Measurements from ENCODE around the gene SAFB2.

Gene SAFB2

DNA sequence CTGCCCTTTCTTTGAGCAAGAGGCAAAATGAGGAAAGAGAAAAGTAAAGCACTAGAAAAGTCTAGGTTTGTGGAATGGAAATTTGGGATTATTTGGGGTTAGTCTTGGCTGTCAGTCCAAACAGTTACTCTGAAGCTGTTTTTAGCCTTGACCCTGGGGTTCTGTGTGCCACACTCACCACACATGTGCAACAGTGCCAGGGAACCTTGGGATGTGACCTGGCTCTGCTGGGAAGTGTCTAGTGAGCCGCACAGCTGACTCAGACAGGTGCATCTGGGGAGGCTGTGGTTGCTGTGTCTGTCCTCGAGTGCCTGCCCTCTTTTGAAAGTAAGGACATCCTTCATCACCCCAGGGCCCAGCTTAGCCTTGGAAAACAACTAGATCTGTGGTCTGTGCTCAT lies 41.9 kb upstream of the SAFB2 start:
- Histone ChIP-seq H3K4me2 (ENCODE audit: low read length) (no peak overlapping the region), H3K27me3 (ENCODE audit: insufficient read depth, low read length) (no peaks in the 10 kb centered on the region)

DNA sequence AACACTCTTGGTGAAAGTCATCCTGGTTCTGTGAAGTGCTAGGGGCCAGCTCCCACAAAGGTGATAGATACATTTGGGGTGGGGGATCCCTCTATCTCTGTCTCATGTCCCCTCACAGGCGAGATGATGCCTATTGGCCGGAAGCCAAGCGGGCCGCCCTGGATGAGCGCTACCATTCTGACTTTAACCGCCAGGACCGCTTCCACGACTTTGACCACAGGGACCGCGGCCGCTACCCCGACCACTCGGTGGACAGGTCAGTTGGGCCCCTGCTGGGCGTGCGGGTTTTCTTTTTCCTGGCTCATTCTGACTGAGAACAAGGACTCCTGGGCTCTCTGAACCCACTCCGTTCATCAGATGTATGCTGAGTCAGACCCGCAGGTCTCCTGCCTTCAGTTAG lies 41.3 kb upstream of the SAFB2 start:
- H2AFZ ChIP-seq (ENCODE audit: low read length): no peak overlapping the region
- no peaks in the 10 kb centered on the region for H4K20me1 ChIP-seq (ENCODE audit: insufficient read depth, low read length)
- no peak overlapping the region for H3K27ac ChIP-seq (ENCODE audit: low read depth, low read length, poor library complexity, severe bottlenecking)
- H3K9me2 ChIP-seq (ENCODE audit: low read depth, low read length): no peaks in the 10 kb centered on the region
- H3K9ac ChIP-seq (ENCODE audit: low read length): no peak overlapping the region
- no peaks in the 10 kb centered on the region for H3F3A ChIP-seq (ENCODE audit: insufficient read depth, low read length)
- no peaks in the 10 kb centered on the region for H3K27me3 ChIP-seq (ENCODE audit: insufficient read depth, low read length)
- H3K79me2 ChIP-seq (ENCODE audit: insufficient read depth, low read length): no peaks in the 10 kb centered on the region
- H3K9me3 ChIP-seq (ENCODE audit: low read length): no peaks in the 10 kb centered on the region
- no peaks in the 10 kb centered on the region for H3K4me1 ChIP-seq (ENCODE audit: insufficient read depth, low read length, severe bottlenecking)
- H3K4me3 ChIP-seq (ENCODE audit: low read depth, low read length, poor library complexity, severe bottlenecking): no peak overlapping the region
- H3K4me2 ChIP-seq (ENCODE audit: low read length): no peak overlapping the region
- TF ChIP-seq CTCF (IDR thresholded peaks at IDR 0.05; ENCODE audit: low read length) (no peak), EZH2 (IDR thresholded peaks at IDR 0.05; ENCODE audit: borderline replicate concordance, low read length) (no peak)
- H3K36me3 ChIP-seq (ENCODE audit: insufficient read depth, low read length): peaks cover 94% of the 10 kb centered on the region

More for the DNA sequence above, 41.9 kb upstream of the SAFB2 start:
- Histone ChIP-seq H3K4me1 (ENCODE audit: insufficient read depth, low read length, severe bottlenecking) (no peaks in the 10 kb centered on the region), H3K36me3 (ENCODE audit: insufficient read depth, low read length) (peaks cover 94% of the 10 kb centered on the region), H3K9me2 (ENCODE audit: low read depth, low read length) (no peaks in the 10 kb centered on the region), H3K9me3 (ENCODE audit: low read length) (no peaks in the 10 kb centered on the region), H3F3A (ENCODE audit: insufficient read depth, low read length) (no peaks in the 10 kb centered on the region), H3K79me2 (ENCODE audit: insufficient read depth, low read length) (no peaks in the 10 kb centered on the region), H3K4me3 (ENCODE audit: low read depth, low read length, poor library complexity, severe bottlenecking) (no peak overlapping the region), H4K20me1 (ENCODE audit: insufficient read depth, low read length) (no peaks in the 10 kb centered on the region), H2AFZ (ENCODE audit: low read length) (no peak overlapping the region), H3K9ac (ENCODE audit: low read length) (no peak overlapping the region), H3K27ac (ENCODE audit: low read depth, low read length, poor library complexity, severe bottlenecking) (no peak overlapping the region)
- TF ChIP-seq EZH2 (IDR thresholded peaks at IDR 0.05; ENCODE audit: borderline replicate concordance, low read length) (no peak), CTCF (IDR thresholded peaks at IDR 0.05; ENCODE audit: low read length) (no peak)

GRCh38 chr19:5661483-5661882 lies 38.9 kb upstream of the SAFB2 start:
- Histone ChIP-seq H3K27me3 (ENCODE audit: insufficient read depth, low read length) (no peaks in the 10 kb centered on the region), H3F3A (ENCODE audit: insufficient read depth, low read length) (no peaks in the 10 kb centered on the region), H3K9ac (ENCODE audit: low read length) (no peak overlapping the region), H3K4me3 (ENCODE audit: low read depth, low read length, poor library complexity, severe bottlenecking) (no peak overlapping the region), H3K36me3 (ENCODE audit: insufficient read depth, low read length) (peaks cover 94% of the 10 kb centered on the region), H3K9me3 (ENCODE audit: low read length) (no peaks in the 10 kb centered on the region), H4K20me1 (ENCODE audit: insufficient read depth, low read length) (no peaks in the 10 kb centered on the region), H2AFZ (ENCODE audit: low read length) (no peak overlapping the region), H3K4me1 (ENCODE audit: insufficient read depth, low read length, severe bottlenecking) (no peaks in the 10 kb centered on the region), H3K9me2 (ENCODE audit: low read depth, low read length) (no peaks in the 10 kb centered on the region), H3K79me2 (ENCODE audit: insufficient read depth, low read length) (no peaks in the 10 kb centered on the region), H3K4me2 (ENCODE audit: low read length) (no peak overlapping the region), H3K27ac (ENCODE audit: low read depth, low read length, poor library complexity, severe bottlenecking) (no peak overlapping the region)
- TF ChIP-seq EZH2 (IDR thresholded peaks at IDR 0.05; ENCODE audit: borderline replicate concordance, low read length): no peak
- no peak for TF ChIP-seq CTCF (IDR thresholded peaks at IDR 0.05; ENCODE audit: low read length)
